ENCODE measurements around the gene LUC7L. TPM values are rescaled to one million over a fixed set of nuclear protein-coding genes. Genes with fewer than 3 reads are reported as not detected.
"Not testable (repeated sequence)": the region's sequence is repeated elsewhere in the genome, so short reads cannot be mapped to it uniquely, and the experiment has no call there.

The LUC7L gene
- total RNA-seq, 4 donors from 2014 or later = 18.4 to 53.5 (median 31.1) TPM

DNA sequence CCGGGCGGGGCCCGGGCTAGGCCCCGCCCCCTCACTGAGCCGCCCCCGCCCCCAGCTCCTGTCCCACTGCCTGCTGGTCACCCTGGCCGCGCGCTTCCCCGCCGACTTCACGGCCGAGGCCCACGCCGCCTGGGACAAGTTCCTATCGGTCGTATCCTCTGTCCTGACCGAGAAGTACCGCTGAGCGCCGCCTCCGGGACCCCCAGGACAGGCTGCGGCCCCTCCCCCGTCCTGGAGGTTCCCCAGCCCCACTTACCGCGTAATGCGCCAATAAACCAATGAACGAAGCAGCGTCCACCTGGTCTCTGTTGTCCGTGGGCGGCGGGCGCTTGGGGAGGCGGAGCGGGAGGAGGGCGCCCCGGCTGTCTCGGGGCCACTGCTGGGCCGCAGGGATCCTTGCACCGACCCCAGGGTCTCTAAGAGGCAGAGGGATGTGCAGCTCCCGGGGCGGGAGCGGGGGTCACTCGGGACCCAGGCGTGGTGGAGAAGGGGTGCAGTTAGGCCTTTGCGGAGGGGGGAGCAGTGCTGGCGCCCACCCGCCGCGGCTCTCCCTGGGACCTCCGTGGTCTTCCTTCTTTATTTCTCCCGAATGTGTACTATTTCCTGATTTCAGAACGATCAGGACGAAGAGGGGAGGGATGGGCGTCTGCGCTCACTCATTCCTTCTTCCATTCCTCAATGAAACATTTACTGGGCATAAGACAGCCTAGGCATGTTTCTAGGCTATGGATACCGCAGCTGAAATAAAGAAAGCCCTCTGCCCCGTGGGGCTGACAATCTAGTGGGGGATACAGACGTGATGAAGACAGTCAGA is 74.8 kb downstream of the LUC7L start:
- in situ Hi-C loops (cut with MboI; ENCODE audit: low sequenced_read_pairs in 4 of 4) (no loop called here), intact Hi-C loops (cut with DNase I; ENCODE audit: low total_unique reads) (no loop called here)
- ATAC-seq (peak in 1 of 2 donors; percentile 53), DNase-seq (no peak)
- no peak for TF ChIP-seq CTCF (IDR thresholded peaks at IDR 0.05 in 4 of 5, conservative IDR thresholded peaks at IDR 0.05 in 1 of 5)
- no peak for TF ChIP-seq POLR2A (IDR thresholded peaks at IDR 0.05)
- H3K27me3 ChIP-seq = peaks cover 27 to 49% (median 32%) of the 10 kb centered on the region in 3 donors
- H3K4me1 ChIP-seq = peaks cover 6 to 7% of the 10 kb centered on the region in 2 donors
- no peaks in the 10 kb centered on the region for H3K36me3 ChIP-seq
- peak overlapping the region; percentile 47 to 62 (median 53) for H3K4me3 ChIP-seq
- no peak overlapping the region for H3K27ac ChIP-seq
- H3K9me3 ChIP-seq = no peaks in the 10 kb centered on the region

GRCh38 chr16:153550-154216 is 75.6 kb downstream of the LUC7L start:
- H3K9me3 ChIP-seq; H3K4me1 ChIP-seq; ATAC-seq; H3K4me3 ChIP-seq; H3K36me3 ChIP-seq; DNase-seq; in situ Hi-C loops (cut with MboI; ENCODE audit: low sequenced_read_pairs in 4 of 4); H3K27ac ChIP-seq; intact Hi-C loops (cut with DNase I; ENCODE audit: low total_unique reads): not testable (repeated sequence)
- H3K27me3 ChIP-seq = peaks cover 27 to 50% (median 32%) of the 10 kb centered on the region in 3 donors

DNA sequence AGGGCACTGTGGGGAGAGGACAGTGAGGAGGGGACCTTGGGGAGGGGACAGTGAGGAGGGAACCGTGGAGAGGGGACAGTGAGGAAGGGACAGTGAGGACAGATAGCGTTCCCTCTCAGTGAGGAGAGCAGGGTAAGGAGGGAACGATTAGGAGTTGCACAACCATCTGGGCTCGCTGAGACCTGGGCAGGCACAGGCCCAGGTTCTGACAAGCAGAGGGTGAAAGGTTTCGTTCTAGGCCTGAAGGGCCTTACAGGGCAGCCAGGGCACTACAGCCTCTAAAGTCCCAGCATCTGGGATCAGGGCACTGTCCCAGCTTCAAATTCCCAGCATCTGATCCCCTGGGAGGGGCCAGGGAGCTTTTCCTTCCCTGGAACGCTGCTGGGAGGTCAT is 76.1 kb downstream of the LUC7L start:
- H3K4me1 ChIP-seq; H3K27ac ChIP-seq; DNase-seq; in situ Hi-C loops (cut with MboI; ENCODE audit: low sequenced_read_pairs in 4 of 4); intact Hi-C loops (cut with DNase I; ENCODE audit: low total_unique reads); H3K4me3 ChIP-seq; H3K9me3 ChIP-seq; H3K36me3 ChIP-seq: not testable (repeated sequence)
- peaks cover 25 to 49% (median 32%) of the 10 kb centered on the region in 3 donors for H3K27me3 ChIP-seq
- peak in 1 of 2 donors; percentile 39 for ATAC-seq

DNA sequence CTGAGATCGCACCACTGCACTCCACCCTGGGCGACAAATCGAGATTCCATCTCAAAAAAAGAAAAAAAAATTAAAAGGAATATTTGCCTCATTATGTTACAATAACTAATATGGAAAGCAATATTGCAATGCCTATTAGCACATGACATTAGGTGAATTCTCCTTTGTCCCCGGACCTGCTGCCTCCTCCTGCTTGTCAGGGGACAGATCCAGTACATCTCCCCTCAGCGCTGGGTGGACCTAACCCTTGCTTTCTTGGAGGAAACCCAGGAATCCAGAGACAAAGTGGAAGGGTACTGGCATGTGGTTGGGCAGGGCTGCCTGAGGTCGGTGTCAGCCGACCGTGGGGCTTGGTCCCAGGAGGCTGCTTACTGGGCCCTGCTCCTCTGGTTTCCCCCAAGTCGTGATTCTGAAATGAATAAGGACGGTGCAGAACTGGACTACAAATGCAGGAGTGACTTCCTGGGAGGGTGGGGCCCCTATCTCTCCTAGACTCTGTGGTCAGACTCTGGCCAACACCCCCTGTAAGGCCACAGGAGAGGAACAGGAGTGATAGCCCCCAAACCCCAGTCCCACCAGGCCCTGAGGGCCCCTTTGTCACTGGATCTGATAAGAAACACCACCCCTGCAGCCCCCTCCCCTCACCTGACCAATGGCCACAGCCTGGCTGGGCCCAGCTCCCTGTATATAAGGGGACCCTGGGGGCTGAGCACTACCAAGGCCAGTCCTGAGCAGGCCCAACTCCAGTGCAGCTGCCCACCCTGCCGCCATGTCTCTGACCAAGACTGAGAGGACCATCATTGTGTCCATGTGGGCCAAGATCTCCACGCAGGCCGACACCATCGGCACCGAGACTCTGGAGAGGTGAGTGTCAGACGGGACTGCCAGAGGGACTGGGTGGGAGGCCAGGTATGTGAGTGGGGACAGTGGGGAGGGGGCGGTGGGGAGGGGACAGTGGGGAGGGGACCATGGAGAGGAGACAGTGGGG is 76.8 kb downstream of the LUC7L start, which contains the start of gene HBZ:
HBZ (plus strand) TSS at position 504 of the 988 bp plus-strand sequence; CDS start at position 770, 266 bp downstream.
- ATAC-seq = no peak
- DNase-seq = no peak
- intact Hi-C loops (cut with DNase I; ENCODE audit: low total_unique reads) (no loop called here), in situ Hi-C loops (cut with MboI; ENCODE audit: low sequenced_read_pairs in 4 of 4) (no loop called here)
- no peaks in the 10 kb centered on the region for H3K36me3 ChIP-seq
- H3K4me3 ChIP-seq = no peak within 1 kb of the TSS
- no peak within 1 kb of the TSS for H3K27ac ChIP-seq
- peaks cover 6 to 7% of the 10 kb centered on the region in 2 donors for H3K4me1 ChIP-seq
- no peak for TF ChIP-seq POLR2A (IDR thresholded peaks at IDR 0.05)
- no peak for TF ChIP-seq CTCF (IDR thresholded peaks at IDR 0.05 in 4 of 5, conservative IDR thresholded peaks at IDR 0.05 in 1 of 5)
- no peaks in the 10 kb centered on the region for H3K9me3 ChIP-seq
- peaks cover 23 to 47% (median 32%) of the 10 kb centered on the region in 3 donors for H3K27me3 ChIP-seq

- Histone ChIP-seq H3K4me3 (no peak overlapping the region), H3K36me3 (no peaks in the 10 kb centered on the region), H3K27me3 (peaks cover under 1 to 29% (median 5%) of the 10 kb centered on the region in 3 donors), H3K27ac (no peak overlapping the region), H3K9me3 (no peaks in the 10 kb centered on the region), H3K4me1 (no peaks in the 10 kb centered on the region)
- TF ChIP-seq POLR2A (IDR thresholded peaks at IDR 0.05) (no peak), CTCF (IDR thresholded peaks at IDR 0.05 in 4 of 5, conservative IDR thresholded peaks at IDR 0.05 in 1 of 5) (no peak)
- ATAC-seq (no peak), DNase-seq (no peak)
- intact Hi-C loops (cut with DNase I; ENCODE audit: low total_unique reads) = no loop called here
- in situ Hi-C loops (cut with MboI; ENCODE audit: low sequenced_read_pairs in 4 of 4) = no loop called here
Observed at GRCh38 chr16:149024-149660, 80.1 kb downstream of the LUC7L start.

Measured in gastrocnemius medialis (tissue), 4 donors.